ENCODE measurements around the gene SLC8A3. TPM values are rescaled to one million over a fixed set of nuclear protein-coding genes. Genes with fewer than 3 reads are reported as not detected.

SLC8A3 gene
- polyA plus RNA-seq, 5 donors, result 4.6 to 23.7 (median 6.5) TPM

- no peak for DNase-seq
Measured at GRCh38 chr14:70177081-70177800, 11.5 kb downstream of the SLC8A3 start.

DNA sequence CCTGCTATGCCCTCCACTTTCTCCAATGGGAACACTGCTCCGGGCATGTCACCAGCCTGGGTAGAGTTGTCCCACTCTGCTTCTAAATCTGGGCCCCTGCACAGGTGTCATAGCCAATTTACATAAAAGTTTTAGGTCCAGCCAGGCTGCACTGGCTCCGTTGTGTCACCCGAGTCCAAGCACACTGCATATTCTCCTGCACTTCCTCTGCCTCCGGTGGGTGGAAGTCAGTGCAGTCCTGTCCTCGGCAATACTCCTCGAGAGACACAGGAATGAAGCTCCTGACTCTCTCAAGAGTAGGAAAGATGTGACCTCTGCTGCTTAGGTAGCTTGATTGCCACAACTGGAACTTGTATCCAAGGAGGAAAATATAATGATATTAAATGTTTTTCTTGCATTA, 15.2 kb downstream of the SLC8A3 start:
- DNase-seq, result no peak

GRCh38 chr14:70171726-70172125, 17.0 kb downstream of the SLC8A3 start:
- no peak for DNase-seq

DNA sequence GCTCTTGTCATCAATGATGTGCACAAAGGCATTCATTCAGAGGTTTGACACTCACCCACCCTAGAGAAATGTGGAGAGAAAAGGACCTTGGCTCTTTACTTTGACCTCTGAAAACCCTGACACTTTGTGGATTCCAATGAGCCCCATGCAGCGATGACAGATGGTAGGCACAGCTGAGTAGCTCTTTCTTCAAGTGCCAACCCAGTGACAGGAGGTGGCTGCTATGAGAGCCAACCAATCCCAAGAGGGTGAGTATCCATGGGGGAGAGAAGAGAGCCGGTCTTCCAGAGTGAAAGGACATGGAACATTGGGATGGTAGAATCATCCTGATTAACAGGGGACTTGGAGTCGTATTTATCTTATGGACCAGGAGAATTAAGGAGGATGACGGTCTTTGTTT, 17.8 kb downstream of the SLC8A3 start:
- DNase-seq, result no peak

- no peak for DNase-seq
Measured at GRCh38 chr14:70168406-70168805, 20.3 kb downstream of the SLC8A3 start.

DNA sequence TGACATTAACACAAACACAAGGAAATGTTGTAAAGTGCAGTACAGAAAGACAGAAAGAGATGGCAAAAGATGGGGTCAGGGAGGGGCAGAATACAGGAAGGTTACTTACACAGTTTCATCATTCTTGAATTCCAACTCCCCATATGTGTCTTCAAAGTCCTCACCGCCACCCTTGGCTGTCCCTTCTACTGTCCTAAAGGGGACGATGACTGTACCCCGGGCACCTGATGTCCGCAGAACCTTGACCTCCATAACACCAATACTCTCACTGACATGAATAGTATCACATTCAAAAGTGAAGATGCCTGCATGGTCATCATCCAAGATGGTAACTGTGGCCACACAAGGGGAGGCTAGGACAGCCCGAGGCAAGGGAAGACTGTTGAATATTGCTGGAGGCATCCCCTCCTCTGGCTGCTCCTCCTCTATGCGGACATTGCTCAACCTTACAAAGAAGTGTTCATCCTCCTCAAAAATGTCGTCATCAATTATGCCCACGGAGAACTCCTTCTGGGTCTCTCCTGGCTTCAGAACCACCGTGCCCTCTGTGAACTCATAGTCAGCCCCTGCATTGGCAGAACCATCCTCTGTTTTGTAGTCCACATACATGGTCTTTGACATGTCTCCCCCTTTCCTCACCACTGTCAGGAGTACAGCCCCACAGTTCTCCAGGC, 22.1 kb downstream of the SLC8A3 start:
- no peak for DNase-seq

- no peak for DNase-seq
Measured at GRCh38 chr14:70162358-70162757, 26.4 kb downstream of the SLC8A3 start.

- DNase-seq, result no peak
Measured at GRCh38 chr14:70156592-70156991, 32.2 kb downstream of the SLC8A3 start.

DNA sequence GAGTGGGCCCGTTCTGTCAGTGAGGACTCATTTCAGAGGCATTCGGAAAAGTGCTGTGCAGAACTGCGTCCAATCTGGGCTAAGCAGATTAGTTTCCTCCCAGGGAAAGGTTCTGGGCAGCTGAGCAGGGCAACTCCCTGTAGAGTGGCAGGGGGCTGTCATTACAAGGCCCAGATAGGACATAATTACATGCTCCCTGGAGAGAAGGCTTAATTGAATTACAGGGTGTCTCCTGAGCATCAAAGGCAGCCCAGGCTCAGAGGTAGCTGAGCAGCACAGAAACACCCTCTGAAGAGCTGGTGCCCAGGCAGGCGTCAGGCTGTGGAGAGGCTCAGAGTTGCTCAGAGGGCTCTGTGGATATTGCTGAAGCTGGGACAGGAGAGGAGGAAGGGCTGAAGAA, 36.0 kb downstream of the SLC8A3 start:
- DNase-seq, result no peak

DNA sequence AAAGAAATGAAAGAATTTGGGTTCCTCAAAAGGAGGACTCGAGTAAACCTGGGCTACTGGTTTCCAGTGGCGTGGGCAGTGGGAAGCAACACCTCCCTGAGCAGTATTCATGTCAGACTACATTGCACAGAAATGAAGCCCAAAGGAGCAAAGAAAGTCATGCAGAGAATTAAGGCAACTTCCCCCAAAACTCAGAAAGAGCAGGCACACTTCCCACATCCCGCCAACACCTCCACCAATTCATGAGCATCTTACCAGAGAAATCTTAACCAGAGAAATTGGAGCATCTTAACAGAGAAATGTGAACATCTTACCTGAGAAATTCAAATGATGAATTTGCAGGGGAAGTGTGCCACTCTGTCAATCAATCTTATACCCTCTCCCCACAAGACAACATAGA, 36.7 kb downstream of the SLC8A3 start:
- no peak for DNase-seq

- no peak for DNase-seq
Measured at GRCh38 chr14:70149596-70150165, 39.1 kb downstream of the SLC8A3 start.

GRCh38 chr14:70148911-70149595, 39.7 kb downstream of the SLC8A3 start:
- no peak for DNase-seq

DNA sequence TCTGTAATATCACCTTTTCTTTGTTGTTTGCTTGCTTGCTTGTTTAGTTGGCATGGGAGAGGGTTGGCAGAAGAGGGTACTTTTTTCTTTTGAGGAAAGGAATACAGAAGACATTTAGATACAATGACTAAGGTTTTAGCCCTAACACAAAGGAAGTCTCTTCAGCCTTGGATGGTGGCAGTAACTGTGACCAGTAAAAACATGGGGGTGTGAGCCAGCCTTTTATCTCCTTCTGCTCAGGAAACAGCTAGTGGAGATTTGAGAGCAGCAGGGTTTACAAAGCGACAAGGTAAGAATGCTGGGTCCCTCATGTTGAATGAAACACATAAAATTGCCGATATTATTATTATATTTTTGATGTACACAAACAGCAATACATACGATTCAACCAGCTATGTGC, 40.4 kb downstream of the SLC8A3 start:
- no peak for DNase-seq

- no peak for DNase-seq
Measured at GRCh38 chr14:70144046-70144445, 44.7 kb downstream of the SLC8A3 start.

GRCh38 chr14:70143306-70143705, 45.4 kb downstream of the SLC8A3 start:
- no peak for DNase-seq

DNA sequence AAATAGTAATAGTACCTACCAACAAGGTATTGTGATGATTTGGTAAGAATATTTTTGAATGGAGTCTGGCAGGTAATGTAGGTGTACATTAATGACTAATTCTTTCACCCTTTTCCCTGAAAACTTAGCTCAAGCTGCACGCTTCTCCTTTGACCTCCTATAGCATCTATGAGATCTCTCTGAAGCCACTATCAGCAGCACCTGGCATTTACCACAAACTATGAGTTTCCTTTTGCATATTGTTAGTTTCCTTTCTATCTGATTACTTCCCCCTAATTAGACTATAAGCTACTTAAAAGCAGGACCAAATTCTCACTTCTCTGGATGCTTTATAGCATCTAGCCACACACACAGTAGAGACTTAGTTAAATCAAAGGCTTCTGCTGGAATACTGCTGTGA, 48.1 kb downstream of the SLC8A3 start:
- no peak for DNase-seq

DNA sequence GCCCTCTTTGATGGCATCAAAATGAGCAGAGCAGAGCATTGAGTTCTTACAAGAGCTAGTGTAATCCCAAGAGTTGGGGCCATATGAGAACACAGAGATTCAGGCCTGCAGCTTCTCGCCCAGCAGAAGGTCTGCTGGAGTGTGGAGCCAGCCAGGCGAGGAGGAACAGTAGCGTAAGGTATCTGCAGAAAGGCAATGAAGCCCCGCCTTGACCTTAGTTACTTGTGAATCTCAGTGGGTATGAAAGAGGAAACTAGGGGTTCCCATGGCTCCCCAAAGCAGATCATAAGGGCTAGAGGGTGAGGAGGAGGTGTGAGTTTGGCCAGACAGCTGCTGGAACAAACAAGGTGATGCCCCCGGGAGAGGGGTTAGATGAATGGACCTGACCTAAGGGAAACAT, 49.4 kb downstream of the SLC8A3 start:
- no peak for DNase-seq

- no peak for DNase-seq
Measured at GRCh38 chr14:70137788-70138187, 51.0 kb downstream of the SLC8A3 start.

GRCh38 chr14:70133461-70133860, 55.3 kb downstream of the SLC8A3 start:
- DNase-seq, result no peak

DNA sequence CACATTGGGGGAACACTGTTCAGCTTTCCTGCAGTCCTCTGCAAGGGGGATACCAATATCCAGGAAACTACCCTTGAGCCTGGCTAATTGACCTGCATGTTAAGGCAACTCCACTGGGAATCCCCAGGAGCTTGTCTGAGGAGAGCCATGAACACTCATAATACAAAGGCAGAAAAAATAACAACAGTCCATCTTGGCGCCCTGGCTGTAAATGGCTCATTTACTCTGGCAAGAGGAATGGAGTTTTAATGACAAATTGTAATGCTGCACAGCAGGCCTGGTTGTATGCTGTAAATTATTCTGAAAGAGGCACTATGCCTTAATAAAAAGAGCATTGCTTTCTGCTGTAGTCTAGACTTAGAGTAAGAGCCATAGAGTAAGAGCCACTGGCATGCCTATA, 58.3 kb downstream of the SLC8A3 start:
- no peak for DNase-seq

DNA sequence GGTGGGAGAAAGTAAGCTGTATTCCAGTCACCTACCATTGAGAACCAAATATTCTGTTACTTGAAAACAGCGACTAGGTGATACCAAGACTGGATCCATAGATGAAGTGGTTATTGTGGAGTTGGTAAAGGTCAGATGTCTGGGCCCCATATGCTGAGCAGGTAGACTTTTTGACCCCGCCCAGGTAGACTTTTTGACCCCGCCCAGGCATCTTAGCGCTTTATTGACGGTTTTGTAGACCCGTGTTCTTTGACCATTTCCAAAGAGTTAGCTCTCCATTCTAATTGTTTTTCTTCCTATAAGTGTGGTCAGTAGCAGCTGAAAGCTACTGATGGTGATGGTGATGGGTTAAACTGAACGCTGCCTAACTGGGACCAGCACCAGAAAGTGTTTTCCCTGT, 61.6 kb downstream of the SLC8A3 start:
- no peak for DNase-seq

DNA sequence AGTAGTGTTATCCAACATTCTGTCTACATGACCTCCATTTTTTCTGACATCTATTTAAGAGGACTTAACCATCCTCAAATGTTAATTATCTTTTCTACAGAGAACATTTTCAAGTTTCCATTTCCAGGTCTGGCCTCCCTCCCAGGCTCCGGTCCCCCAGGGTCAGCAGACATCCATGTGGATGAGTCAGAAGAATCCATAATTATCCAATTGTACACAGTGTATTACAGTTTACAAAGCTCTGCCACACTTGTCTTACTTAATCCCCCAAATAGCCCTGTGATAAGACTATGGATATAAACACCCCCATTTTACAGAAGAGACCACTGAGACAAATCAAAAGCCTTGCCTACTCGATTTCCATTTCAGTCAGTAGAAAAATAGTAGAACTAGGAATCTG, 65.0 kb downstream of the SLC8A3 start:
- DNase-seq, result no peak

GRCh38 chr14:70121521-70121920, 67.2 kb downstream of the SLC8A3 start:
- DNase-seq, result no peak

Data from right lung (tissue), 5 donors.